A673 (cell line): ENCODE data around the gene MYCBPAP. TPM values are rescaled to one million over a fixed set of nuclear protein-coding genes. Genes with fewer than 3 reads are reported as not detected.

ENCODE experiments used
- BruUV-seq: library from RNA; stranded (reverse); fragments of 400-500 nt; replicated peaks from 2 replicates; lab custom pipeline; 2021; lab: Mats Ljungman, UMichigan
- CTCF ChIA-PET: fragments of 300-600 bp; sonication (Branson Sonifier 250); formaldehyde crosslinking; loops from one replicate; lab custom pipeline; 2022; ENCODE audit warnings: antibody characterized with exemption; lab: Charles Lee
- POLR2A ChIA-PET: fragments of 300-600 bp; sonication (Branson Sonifier 250); formaldehyde crosslinking; loops from one replicate; lab custom pipeline; 2022; ENCODE audit warnings: antibody characterized with exemption; ENCODE audit not compliant: low non-redundant PET; lab: Charles Lee
- DNase-seq: peaks from one replicate; pipeline ENCODE4 v3.0.0-alpha.2; 2015; ENCODE audit warnings: low spot score
- H3K27ac ChIP-seq: fragments of 200-600 bp; sonication (generic); 2 replicates; pipeline ENCODE4 v1.5.1; 2016; ENCODE audit warnings: mixed run types, low read depth, mild to moderate bottlenecking, mixed read lengths, antibody characterized with exemption, low read length; ENCODE audit not compliant: poor library complexity, severe bottlenecking
- H3K27me3 ChIP-seq: fragments of 200-600 bp; sonication (generic); replicated peaks from 2 replicates; pipeline ENCODE4 v1.6.1; 2017; ENCODE audit warnings: mixed run types, low read depth, mild to moderate bottlenecking, mixed read lengths, antibody characterized with exemption, low read length; ENCODE audit not compliant: insufficient read depth, poor library complexity
- H3K36me3 ChIP-seq: fragments of 200-600 bp; sonication (generic); 2 replicates; pipeline ENCODE4 v1.6.1; 2016; ENCODE audit warnings: mixed run types, mild to moderate bottlenecking, mixed read lengths, antibody characterized with exemption, low read length; ENCODE audit not compliant: insufficient read depth, poor library complexity, severe bottlenecking
- H3K4me1 ChIP-seq: fragments of 200-600 bp; sonication (generic); 2 replicates; pipeline ENCODE4 v1.6.1; 2017; ENCODE audit warnings: mixed run types, mild to moderate bottlenecking, mixed read lengths, antibody characterized with exemption, low read length; ENCODE audit not compliant: insufficient read depth, poor library complexity, severe bottlenecking
- H3K4me3 ChIP-seq: fragments of 200-600 bp; sonication (generic); 2 replicates; pipeline ENCODE4 v1.5.1; 2016; ENCODE audit warnings: low read depth, mixed run types, mild to moderate bottlenecking, mixed read lengths, low read length; ENCODE audit not compliant: poor library complexity, severe bottlenecking
- H3K9me3 ChIP-seq: fragments of 200-600 bp; sonication (generic); 2 replicates; pipeline ENCODE4 v1.6.1; 2016; ENCODE audit warnings: mixed run types, low read depth, mild to moderate bottlenecking, mixed read lengths, antibody characterized with exemption, low read length; ENCODE audit not compliant: poor library complexity, severe bottlenecking
- EZH2 ChIP-seq: fragments of 200-600 bp; sonication (generic); IDR thresholded peaks from 2 replicates; pipeline ENCODE4 v1.6.1; 2017; ENCODE audit warnings: borderline replicate concordance, low read depth, mild to moderate bottlenecking, mixed read lengths, antibody characterized with exemption, low read length; ENCODE audit not compliant: poor library complexity, severe bottlenecking
- intact Hi-C: fragments of 100-400 bp; cut with micrococcal nuclease; formaldehyde crosslinking; loops from one replicate; pipeline ENCODE4 v1.10.0; 2022; ENCODE audit not compliant: unreplicated experiment
- total RNA-seq: library from RNA; stranded (reverse); gene quantifications from 2 replicates; pipeline ENCODE4 v1.2.3, GENCODE V29; 2021
- TF ChIP-seq, protein P1 (sequence below): fragments of 300-800, 200-600 bp; sonication (generic); conservative IDR thresholded peaks from 2 replicates; pipeline ENCODE4 v1.5.1; 2017; ENCODE audit warnings: low read depth, mild to moderate bottlenecking, antibody characterized with exemption, low read length, moderate library complexity, mixed read lengths

MYCBPAP gene
- total RNA-seq, 1 experiment from 2014 or later = 0.92 TPM

DNA sequence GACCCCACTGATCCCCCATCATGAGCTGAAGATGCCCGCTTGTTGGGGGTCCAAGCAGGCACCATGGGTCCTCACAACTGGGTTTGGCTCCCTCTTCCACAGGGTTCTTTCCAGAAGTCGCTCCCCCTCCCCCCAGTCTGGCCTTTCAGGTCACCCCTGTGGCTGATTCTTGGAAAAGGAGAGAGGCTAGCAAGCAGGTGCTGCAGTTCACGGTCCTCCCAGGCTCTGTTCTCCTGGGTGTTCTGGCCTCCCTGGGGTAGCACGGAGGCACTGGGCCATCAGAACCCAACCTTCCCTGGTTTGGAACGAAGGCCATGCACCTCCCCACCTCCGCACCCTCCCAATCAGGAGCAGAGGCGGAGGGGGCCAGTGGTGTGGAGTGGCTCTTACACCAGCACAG is 71.2 kb downstream of the MYCBPAP start:
- no peaks in the 10 kb centered on the region for H3K27me3 ChIP-seq
- H3K9me3 ChIP-seq = no peaks in the 10 kb centered on the region
- intact Hi-C loops = no loop called here
- CTCF ChIA-PET = interaction anchor here (0.6 kb wide), 1 partner anchor 100 kb away, joined by 5 read pairs; no protein-coding TSS in a partner anchor
- H3K27ac ChIP-seq = no peak overlapping the region
- peaks cover 2% of the 10 kb centered on the region for H3K4me1 ChIP-seq
- no peak for DNase-seq
- POLR2A ChIA-PET = no interaction called here
- no peak for TF ChIP-seq EZH2
- TF ChIP-seq, protein P1, sequence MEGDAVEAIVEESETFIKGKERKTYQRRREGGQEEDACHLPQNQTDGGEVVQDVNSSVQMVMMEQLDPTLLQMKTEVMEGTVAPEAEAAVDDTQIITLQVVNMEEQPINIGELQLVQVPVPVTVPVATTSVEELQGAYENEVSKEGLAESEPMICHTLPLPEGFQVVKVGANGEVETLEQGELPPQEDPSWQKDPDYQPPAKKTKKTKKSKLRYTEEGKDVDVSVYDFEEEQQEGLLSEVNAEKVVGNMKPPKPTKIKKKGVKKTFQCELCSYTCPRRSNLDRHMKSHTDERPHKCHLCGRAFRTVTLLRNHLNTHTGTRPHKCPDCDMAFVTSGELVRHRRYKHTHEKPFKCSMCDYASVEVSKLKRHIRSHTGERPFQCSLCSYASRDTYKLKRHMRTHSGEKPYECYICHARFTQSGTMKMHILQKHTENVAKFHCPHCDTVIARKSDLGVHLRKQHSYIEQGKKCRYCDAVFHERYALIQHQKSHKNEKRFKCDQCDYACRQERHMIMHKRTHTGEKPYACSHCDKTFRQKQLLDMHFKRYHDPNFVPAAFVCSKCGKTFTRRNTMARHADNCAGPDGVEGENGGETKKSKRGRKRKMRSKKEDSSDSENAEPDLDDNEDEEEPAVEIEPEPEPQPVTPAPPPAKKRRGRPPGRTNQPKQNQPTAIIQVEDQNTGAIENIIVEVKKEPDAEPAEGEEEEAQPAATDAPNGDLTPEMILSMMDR = no peak
- no peak overlapping the region for H3K4me3 ChIP-seq
- BruUV-seq = no TSS peak
- H3K36me3 ChIP-seq = no peaks in the 10 kb centered on the region

DNA sequence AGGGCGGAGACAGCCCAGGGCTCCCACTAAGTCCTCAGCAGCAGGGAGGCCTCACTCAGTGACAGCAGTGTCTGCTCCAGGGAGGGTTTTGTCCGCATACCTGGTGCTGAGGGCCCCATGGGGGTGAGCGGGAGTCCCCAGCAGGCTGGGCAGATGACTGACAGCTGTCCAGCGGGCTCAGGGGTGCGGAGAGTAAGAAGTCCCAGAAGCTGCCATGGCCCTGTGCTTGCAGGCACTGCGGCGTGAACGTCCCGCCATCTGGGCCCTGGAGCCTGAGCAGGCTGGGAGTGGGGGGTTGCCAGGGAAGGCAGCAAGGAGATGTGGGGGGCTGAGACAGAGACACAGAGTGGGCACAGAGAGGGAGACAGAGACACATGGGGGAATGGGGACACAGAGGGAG is 72.4 kb downstream of the MYCBPAP start:
- BruUV-seq = no TSS peak
- Histone ChIP-seq H3K4me3 (no peak overlapping the region), H3K36me3 (no peaks in the 10 kb centered on the region), H3K9me3 (no peaks in the 10 kb centered on the region), H3K4me1 (no peaks in the 10 kb centered on the region), H3K27ac (no peak overlapping the region), H3K27me3 (no peaks in the 10 kb centered on the region)
- no peak for TF ChIP-seq EZH2
- TF ChIP-seq, protein P1 = no peak
- CTCF ChIA-PET = no interaction called here
- POLR2A ChIA-PET = no interaction called here
- no peak for DNase-seq
- intact Hi-C loops = no loop called here

Other genes starting within 250 kb of the MYCBPAP start
- gene TMEM92, start 234.0 kb upstream of the MYCBPAP start, total RNA-seq = 0.19 TPM in 1 of 2 replicates, not detected in the other
- gene XYLT2, start 162.3 kb upstream of the MYCBPAP start, total RNA-seq = 15.8 and 23.1 TPM in 2 replicates
- 85.6 and 89.4 TPM in 2 replicates for gene MRPL27, start 135.3 kb upstream of the MYCBPAP start, total RNA-seq
- gene EME1, start 135.2 kb upstream of the MYCBPAP start, total RNA-seq = 31.9 and 44.0 TPM in 2 replicates
- gene LRRC59, start 110.9 kb upstream of the MYCBPAP start, total RNA-seq = 177 and 178 TPM in 2 replicates
- 4.1 and 9.2 TPM in 2 replicates for gene ACSF2, start 82.2 kb upstream of the MYCBPAP start, total RNA-seq
- gene CHAD, start 39.6 kb upstream of the MYCBPAP start, total RNA-seq = 0.17 TPM in 1 of 2 replicates, not detected in the other
- gene RSAD1, start 29.6 kb upstream of the MYCBPAP start, total RNA-seq = 44.3 and 48.4 TPM in 2 replicates
- gene EPN3, start 24.3 kb downstream of the MYCBPAP start, total RNA-seq = 0.09 TPM in 1 of 2 replicates, not detected in the other
- gene SPATA20, start 38.7 kb downstream of the MYCBPAP start, total RNA-seq = 11.1 and 16.5 TPM in 2 replicates
- 7.1 and 10.8 TPM in 2 replicates for gene CACNA1G, start 52.3 kb downstream of the MYCBPAP start, total RNA-seq
- 0.56 and 1.2 TPM in 2 replicates for gene ABCC3, start 126.4 kb downstream of the MYCBPAP start, total RNA-seq
- gene ANKRD40, start 199.5 kb downstream of the MYCBPAP start, total RNA-seq = 54.2 and 61.3 TPM in 2 replicates
- 185 and 194 TPM in 2 replicates for gene LUC7L3, start 211.2 kb downstream of the MYCBPAP start, total RNA-seq